Measurements from ENCODE around the gene CTBP1. TPM values are rescaled to one million over a fixed set of nuclear protein-coding genes. Genes with fewer than 3 reads are reported as not detected.

CTBP1 gene
- total and polyA plus RNA-seq, 2 experiments from 2014 or later, result 74.0 to 192 TPM

DNA sequence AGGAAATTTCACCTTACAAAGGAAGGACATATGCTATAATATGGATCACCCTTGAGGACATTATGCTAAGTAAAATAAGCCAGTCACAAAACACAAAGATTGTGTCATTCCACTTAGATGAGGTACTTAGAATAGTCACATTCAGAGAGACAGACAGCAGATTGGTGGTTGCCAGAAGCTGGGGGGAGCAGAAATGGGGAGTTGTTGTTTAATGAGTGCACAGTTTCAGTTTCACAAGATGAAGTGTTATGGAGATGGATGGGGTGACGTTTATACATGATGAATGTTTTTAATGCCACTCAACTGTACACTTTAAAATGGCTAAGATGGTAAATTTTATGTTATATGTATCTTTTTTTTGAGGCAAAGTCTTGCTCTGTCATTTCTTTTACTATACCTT is 61.7 kb downstream of the CTBP1 start:
- TF ChIP-seq REST (IDR thresholded peaks at IDR 0.05; ENCODE audit: unreplicated experiment), result no peak
- TF ChIP-seq ZNF331 (CRISPR knock-in tag; IDR thresholded peaks at IDR 0.05; ENCODE audit: low read depth), result no peak
- no peak for TF ChIP-seq POLR2AphosphoS5 (IDR thresholded peaks at IDR 0.05; ENCODE audit: low read depth)
- no peak for TF ChIP-seq CREB1 (CRISPR knock-in tag; IDR thresholded peaks at IDR 0.05; ENCODE audit: low read depth)
- no peak for TF ChIP-seq STAT1 (IDR thresholded peaks at IDR 0.05; ENCODE audit: unreplicated experiment)
- no peak for TF ChIP-seq EZH2phosphoT487 (IDR thresholded peaks at IDR 0.05; ENCODE audit: unreplicated experiment)
- no peak for TF ChIP-seq JUNB (IDR thresholded peaks at IDR 0.05; ENCODE audit: unreplicated experiment)
- TF ChIP-seq NANOG (IDR thresholded peaks at IDR 0.05; ENCODE audit: borderline replicate concordance), result no peak
- no peak for TF ChIP-seq ZNF114 (CRISPR knock-in tag; IDR thresholded peaks at IDR 0.05)
- TF ChIP-seq EZH2 (IDR thresholded peaks at IDR 0.05; ENCODE audit: low read depth, unreplicated experiment), result no peak
- TF ChIP-seq ZNF462 (CRISPR knock-in tag; IDR thresholded peaks at IDR 0.05), result no peak
- TF ChIP-seq, protein P1, sequence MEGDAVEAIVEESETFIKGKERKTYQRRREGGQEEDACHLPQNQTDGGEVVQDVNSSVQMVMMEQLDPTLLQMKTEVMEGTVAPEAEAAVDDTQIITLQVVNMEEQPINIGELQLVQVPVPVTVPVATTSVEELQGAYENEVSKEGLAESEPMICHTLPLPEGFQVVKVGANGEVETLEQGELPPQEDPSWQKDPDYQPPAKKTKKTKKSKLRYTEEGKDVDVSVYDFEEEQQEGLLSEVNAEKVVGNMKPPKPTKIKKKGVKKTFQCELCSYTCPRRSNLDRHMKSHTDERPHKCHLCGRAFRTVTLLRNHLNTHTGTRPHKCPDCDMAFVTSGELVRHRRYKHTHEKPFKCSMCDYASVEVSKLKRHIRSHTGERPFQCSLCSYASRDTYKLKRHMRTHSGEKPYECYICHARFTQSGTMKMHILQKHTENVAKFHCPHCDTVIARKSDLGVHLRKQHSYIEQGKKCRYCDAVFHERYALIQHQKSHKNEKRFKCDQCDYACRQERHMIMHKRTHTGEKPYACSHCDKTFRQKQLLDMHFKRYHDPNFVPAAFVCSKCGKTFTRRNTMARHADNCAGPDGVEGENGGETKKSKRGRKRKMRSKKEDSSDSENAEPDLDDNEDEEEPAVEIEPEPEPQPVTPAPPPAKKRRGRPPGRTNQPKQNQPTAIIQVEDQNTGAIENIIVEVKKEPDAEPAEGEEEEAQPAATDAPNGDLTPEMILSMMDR (conservative IDR thresholded peaks at IDR 0.05; ENCODE audit: low read depth in 2 of 2), result no peak
- TF ChIP-seq, protein P2, sequence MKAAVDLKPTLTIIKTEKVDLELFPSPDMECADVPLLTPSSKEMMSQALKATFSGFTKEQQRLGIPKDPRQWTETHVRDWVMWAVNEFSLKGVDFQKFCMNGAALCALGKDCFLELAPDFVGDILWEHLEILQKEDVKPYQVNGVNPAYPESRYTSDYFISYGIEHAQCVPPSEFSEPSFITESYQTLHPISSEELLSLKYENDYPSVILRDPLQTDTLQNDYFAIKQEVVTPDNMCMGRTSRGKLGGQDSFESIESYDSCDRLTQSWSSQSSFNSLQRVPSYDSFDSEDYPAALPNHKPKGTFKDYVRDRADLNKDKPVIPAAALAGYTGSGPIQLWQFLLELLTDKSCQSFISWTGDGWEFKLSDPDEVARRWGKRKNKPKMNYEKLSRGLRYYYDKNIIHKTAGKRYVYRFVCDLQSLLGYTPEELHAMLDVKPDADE (IDR thresholded peaks at IDR 0.05), result no peak
- Histone ChIP-seq H3F3A (replicated peaks; ENCODE audit: low read depth) (no peaks in the 10 kb centered on the region), H3K4me3 (no peak overlapping the region), H3K79me2 (replicated peaks; ENCODE audit: insufficient read depth) (no peaks in the 10 kb centered on the region), H3K9me2 (ENCODE audit: insufficient read depth) (no peaks in the 10 kb centered on the region), H4K20me1 (replicated peaks; ENCODE audit: insufficient read depth) (no peaks in the 10 kb centered on the region), H3K27ac (ENCODE audit: low read depth) (no peak overlapping the region), H2AFZ (no peak overlapping the region), H3K36me3 (ENCODE audit: insufficient read depth) (no peaks in the 10 kb centered on the region), H3K4me1 (ENCODE audit: insufficient read depth) (no peaks in the 10 kb centered on the region), H3K4me2 (no peak overlapping the region), H3K27me3 (ENCODE audit: insufficient read depth) (no peaks in the 10 kb centered on the region)
- no peak for DNase-seq (ENCODE audit: low spot score)
- Mint-ChIP-seq H3K4me1 (no peaks in the 10 kb centered on the region), H3K27me3 (ENCODE audit: insufficient read depth, low read depth, poor library complexity) (peaks cover 5% of the 10 kb centered on the region), H3K4me3 (no peak overlapping the region), H3K27ac (no peak overlapping the region), H3K9me3 (peaks cover 20% of the 10 kb centered on the region), H3K36me3 (ENCODE audit: low read depth) (no peaks in the 10 kb centered on the region)
- no peak for ATAC-seq

Data from GM23338 (cell line).